Activated T-cell treated with anti-CD3 and anti-CD28 coated beads for 24 hours (primary cell): ENCODE measurements around the gene TACC3.

Source experiments
- DNase-seq: peaks from one replicate; pipeline ENCODE4 v3.0.0-alpha.2; 2020; ENCODE audit warnings: low read depth

The TACC3 gene

GRCh38 chr4:1776521-1777161 is 55.3 kb downstream of the TACC3 start:
- no peak for DNase-seq

DNA sequence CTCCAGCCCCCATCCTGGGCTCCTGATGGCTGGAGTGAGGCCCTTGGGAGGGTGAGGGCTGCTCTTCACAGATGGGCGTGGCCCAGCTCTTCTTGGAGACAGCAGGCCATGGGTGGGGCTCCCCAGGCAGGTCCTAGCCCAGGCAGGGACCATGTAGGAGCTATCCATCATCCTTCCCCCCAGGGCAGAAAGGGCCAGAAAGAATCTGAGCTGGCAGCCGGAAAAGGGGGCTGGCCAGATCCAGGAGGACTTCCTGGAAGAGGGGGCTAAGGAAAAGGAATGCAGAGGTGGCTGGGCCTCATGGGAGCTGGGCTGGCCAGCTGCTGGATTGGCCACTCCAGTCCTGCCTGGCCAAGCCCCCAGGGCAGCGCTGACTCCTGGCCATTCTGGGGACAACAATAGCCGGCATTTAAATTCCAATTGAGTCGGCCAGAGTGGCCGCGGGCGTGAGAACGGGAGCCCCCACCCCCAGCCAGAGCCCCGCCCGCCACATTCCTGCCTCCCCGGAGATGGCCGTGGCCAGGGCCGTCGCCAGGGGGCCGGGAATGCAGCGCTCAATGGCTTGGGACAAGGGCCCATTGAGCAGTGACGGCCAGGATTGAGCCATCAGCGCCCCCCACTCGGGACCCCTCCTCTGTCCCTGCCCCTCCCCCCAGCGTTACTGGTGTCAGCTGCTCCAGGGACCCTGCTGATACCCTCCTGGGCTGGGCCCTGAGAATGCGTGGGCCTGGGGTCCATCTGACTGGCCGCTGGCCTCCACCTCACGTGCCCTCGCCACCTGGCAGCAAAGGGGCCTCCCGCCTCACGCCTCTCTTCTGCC is 56.7 kb downstream of the TACC3 start:
- no peak for DNase-seq

- no peak for DNase-seq
Measured at GRCh38 chr4:1778642-1779392, 57.5 kb downstream of the TACC3 start.

GRCh38 chr4:1779588-1780382 is 58.5 kb downstream of the TACC3 start:
- no peak for DNase-seq

- DNase-seq = no peak
Measured at GRCh38 chr4:1780435-1780834, 59.1 kb downstream of the TACC3 start.

- no peak for DNase-seq
Measured at GRCh38 chr4:1783015-1783414, 61.7 kb downstream of the TACC3 start.

- no peak for DNase-seq
Measured at GRCh38 chr4:1783970-1784369, 62.6 kb downstream of the TACC3 start.

DNA sequence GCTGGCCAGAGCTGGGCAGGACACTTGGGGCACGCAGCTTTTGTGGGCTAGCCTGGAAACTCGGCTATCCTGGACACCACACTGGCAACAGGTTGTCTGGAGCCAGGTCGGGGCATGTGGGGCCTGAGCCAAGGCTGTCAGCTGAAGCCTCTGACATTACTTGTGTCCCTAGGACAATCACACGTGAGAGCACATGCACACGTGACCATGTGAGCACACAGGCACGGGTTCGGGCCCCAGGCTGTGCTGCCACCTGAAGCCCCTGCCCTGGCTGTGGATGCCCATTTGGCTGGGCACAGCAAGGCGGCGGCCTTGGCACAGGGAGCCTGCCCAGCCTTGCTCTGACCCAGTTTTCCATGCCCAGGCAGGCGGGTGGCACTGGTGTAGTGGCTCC is 63.1 kb downstream of the TACC3 start:
- DNase-seq = no peak

- no peak for DNase-seq
Measured at GRCh38 chr4:1784789-1785591, 63.7 kb downstream of the TACC3 start.

GRCh38 chr4:1785592-1785991 is 64.3 kb downstream of the TACC3 start:
- no peak for DNase-seq

DNA sequence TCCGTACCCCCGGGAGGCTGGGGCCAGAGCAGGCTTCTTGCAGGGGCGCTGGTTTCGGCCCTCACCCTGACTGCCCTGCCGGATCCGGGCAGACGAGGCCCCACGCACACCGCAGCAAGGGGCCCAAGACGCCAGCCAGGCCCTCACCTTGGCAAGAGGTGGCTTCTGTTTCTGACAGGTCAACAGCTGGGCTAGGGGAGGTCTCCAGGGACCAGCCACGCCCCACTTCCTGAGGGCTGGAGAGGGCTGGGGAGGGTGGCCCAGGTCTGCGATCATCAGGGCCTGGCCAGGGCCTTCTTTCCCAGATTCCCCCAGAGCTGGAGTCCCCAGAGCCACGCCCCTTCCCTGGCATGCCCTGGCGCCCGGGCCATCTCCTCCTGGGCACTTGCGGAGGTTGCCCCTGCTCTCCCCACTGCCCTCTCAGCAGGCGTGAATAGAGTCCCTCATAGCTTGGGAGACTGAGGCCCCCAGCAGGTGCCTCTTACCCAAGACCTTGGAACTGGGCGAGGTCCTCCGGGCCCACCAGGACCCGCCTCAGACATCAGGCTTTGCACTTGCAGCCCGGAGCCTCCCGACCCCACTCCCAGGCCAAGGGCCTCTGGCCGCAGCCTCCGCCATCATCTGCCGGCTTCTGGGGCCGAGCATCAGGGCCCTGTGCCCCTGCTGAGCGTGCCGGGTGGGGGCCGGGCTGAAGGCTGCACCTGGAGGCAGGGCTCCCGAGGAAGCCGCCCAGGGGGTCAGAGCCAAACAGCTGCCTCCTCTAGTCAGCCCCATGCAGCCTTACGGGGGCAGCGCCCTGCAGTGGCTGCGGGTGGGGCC is 65.4 kb downstream of the TACC3 start:
- DNase-seq = no peak

DNA sequence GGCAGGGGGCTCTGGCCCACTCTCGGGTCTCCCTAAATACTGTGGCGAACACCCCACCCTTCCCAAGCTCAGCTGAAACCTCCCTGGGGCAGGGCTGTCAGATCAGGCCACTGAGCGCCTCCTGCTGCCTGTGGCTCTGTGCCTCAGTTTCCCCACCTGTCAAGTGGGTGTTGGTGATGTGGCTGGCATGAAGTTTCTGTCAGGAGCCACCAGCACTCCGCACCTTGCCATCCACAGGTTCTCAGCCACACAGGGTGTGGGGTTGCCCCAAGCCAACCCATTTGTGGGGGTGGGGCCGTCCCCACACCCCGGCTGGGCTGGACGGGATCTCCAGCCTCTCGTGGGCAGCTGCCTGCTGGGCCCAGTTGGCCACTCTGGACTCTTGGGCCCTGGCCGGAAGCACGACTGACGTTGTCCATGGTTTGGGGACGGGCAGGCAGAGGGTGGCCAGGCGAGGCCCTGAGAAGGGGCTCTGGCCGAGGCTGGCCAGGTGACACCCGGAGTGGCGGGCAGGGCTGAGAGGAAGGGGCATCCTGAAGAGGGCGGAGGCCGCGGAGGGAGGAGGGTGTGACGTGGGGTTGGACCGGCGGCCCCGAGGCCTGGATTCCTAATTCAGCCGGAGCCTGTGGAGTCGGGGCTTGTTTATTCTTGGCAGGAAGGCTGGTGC is 66.2 kb downstream of the TACC3 start:
- DNase-seq = no peak

- no peak for DNase-seq
Measured at GRCh38 chr4:1788254-1788973, 67.1 kb downstream of the TACC3 start.

DNA sequence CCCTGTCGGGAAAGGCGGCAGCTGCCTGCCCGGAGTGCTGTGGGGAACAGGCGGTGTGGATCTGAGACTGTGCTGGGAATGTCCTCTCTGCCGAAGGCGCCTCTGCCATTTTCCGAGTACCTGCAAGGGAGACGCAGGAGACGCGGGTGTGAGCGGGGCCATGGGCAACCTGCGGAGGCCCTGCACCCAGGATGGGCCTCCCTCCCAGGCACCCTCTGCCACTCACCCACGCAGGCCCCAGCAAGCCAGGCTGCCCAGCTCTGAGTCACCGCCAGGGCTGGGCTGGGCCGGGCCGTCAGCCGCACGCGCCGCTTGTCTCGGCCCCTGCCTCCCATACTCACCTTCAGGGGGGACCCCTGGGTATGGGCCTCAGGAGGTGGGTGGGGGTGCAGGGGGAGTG is 68.2 kb downstream of the TACC3 start:
- no peak for DNase-seq

DNA sequence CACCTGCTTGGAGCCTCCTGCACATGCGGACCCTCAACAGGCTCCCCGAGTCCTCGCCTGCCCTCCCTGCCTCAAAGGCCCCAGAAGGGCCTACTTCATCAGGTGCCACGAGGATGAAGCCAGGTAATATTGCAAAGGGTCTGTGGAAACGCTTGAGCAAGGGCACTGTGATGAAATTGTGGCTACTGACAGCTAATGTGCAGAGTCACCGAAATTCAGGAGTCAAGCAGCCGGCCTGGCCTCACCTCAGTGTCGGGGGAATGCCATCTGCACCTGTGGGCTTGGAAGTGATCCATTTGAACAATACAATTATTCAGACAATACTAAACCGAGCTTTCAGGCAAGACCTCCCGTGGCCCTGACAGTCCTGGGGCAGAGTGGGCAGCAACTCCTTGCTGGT is 68.7 kb downstream of the TACC3 start:
- DNase-seq = no peak

- no peak for DNase-seq
Measured at GRCh38 chr4:1792158-1792831, 71.0 kb downstream of the TACC3 start.

DNA sequence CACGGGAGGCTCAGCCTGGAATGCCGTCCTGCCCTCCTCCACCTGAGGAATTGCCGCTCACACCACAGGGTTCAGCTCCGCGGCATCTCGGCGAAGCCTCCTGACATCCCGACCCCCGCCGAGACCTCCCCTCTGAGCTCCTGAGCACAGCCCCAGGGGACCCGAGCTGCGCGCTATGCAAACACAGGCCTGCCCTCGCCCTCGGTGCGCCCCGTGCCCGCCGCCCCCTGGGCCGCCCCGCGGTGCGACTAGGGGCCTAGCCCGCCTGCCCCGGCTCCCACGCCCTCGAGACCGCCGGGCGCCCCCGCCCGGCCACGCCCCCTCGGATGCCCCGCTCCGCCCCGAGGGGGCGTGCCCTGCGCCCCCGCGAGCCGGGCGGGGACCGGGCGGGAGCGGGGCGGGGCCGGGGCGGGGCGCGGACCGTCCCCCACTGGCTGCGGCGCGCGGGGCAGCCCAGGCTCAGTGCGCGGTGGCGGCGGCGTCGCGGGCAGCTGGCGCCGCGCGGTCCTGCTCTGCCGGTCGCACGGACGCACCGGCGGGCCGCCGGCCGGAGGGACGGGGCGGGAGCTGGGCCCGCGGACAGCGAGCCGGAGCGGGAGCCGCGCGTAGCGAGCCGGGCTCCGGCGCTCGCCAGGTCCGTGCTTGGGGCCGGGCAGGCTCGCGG is 71.6 kb downstream of the TACC3 start, which contains the start of gene FGFR3:
TSS of gene FGFR3 (plus strand) at position 462 of the 664 bp plus-strand sequence. CDS start 642 bp downstream, outside the sequence.
- DNase-seq = peak; percentile 23

DNA sequence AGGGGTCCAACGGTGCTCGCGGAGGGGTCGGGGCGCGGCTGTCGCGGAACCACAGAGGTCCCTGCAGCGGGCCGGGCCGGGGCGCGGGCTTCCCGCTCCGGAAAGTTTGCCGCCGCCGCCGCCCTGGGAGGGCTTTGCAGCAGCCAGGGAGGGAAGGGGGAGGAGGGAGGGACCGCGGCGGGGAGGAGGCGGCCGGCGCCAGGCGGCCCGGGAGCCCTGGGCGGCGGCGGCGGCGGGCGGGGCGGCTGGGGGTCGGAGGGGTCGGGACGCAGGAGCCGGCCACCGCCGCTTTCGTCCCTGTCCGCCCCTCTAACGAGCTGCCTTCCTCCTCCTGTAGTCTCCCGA is 72.1 kb downstream of the TACC3 start:
- DNase-seq = peak; percentile 28
